Measurements from ENCODE around the gene ARHGAP10. TPM values are rescaled to one million over a fixed set of nuclear protein-coding genes. Genes with fewer than 3 reads are reported as not detected.
A peak's percentile ranks its signal among the peaks of the same experiment; 100 is the strongest.

Gene ARHGAP10
- total RNA-seq, 4 donors from 2014 or later: 186 to 296 (median 192) TPM

DNA sequence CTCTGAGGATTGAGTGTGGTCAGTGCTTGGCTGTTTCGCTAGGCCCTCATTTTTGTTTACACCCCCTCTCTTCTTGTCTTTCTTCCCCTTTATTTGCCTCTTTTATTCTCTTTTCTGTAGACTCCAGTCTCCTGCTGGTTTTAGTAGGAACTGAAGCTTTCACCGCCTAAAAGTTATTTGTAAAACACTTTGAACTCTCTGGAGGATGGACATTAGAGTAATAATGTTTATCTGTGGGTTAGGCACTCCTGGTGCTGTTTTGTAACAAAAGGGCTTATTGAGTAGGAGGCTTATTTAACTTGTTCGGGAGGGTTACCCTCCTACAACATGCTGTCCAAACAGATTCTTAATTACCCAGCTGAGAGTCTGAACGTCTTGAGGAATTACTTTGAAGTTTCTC lies 1.6 kb upstream of the ARHGAP10 start:
- DNase-seq (ENCODE audit: extremely low spot score): no peak
- Histone ChIP-seq H3K27me3 (no peaks in the 10 kb centered on the region), H3K4me3 (no peak overlapping the region), H3K36me3 (no peaks in the 10 kb centered on the region), H3K27ac (replicated peaks in 1 of 4) (no peak overlapping the region), H3K4me1 (peaks cover 0 to 17% (median 17%) of the 10 kb centered on the region in 4 donors), H3K9me3 (no peaks in the 10 kb centered on the region)
- intact Hi-C loops (cut with DNase I): loop anchor here (5.0 to 10.0 kb wide), 2 partner anchors 84 to 132 kb away; no protein-coding TSS in a partner anchor
- 81% methylated on average over 4 of the region's 4 CpGs for WGBS
- TF ChIP-seq POLR2A (IDR thresholded peaks at IDR 0.05; ENCODE audit: low read depth): no peak
- TF ChIP-seq, protein P1, sequence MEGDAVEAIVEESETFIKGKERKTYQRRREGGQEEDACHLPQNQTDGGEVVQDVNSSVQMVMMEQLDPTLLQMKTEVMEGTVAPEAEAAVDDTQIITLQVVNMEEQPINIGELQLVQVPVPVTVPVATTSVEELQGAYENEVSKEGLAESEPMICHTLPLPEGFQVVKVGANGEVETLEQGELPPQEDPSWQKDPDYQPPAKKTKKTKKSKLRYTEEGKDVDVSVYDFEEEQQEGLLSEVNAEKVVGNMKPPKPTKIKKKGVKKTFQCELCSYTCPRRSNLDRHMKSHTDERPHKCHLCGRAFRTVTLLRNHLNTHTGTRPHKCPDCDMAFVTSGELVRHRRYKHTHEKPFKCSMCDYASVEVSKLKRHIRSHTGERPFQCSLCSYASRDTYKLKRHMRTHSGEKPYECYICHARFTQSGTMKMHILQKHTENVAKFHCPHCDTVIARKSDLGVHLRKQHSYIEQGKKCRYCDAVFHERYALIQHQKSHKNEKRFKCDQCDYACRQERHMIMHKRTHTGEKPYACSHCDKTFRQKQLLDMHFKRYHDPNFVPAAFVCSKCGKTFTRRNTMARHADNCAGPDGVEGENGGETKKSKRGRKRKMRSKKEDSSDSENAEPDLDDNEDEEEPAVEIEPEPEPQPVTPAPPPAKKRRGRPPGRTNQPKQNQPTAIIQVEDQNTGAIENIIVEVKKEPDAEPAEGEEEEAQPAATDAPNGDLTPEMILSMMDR (IDR thresholded peaks at IDR 0.05): no peak

DNA sequence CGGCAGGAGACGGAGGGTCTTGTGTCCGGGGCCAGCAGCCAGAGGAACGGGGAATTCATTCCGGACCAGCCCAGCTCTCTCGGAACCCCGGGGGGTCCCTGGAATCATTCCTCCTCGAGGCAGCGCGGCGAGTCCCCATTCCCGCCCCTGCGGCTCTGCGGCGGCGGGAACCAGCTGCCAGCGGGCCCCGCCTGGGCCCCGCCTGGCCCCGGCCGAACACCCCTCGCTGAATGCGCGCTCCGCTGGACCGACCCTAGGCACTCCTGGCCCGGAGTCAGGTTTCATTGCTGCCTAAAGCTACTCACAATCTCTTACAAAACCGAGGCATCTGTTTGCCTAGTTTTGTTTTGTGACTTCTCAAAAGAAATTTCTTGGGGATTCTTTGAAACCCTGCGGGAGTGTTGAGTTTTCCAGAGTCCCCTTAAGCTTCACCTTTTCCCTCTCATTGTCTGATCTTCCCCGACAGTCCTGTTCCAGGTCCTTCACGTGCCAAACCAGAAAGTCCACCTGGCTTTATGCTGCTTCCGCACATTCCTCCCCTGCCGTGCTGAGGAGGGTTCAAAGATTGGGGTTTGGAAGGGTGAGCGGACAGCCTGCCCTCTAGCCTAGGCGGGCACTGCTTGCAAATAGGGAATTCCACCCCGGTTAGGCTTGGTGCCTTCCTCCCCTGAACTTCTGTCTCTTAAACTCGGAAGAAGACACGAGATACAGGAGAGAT lies 789 bp downstream of the ARHGAP10 start:
- no peak for TF ChIP-seq POLR2AphosphoS5 (IDR thresholded peaks at IDR 0.05)
- Histone ChIP-seq H3K9me3 (no peaks in the 10 kb centered on the region), H3K36me3 (no peaks in the 10 kb centered on the region), H3K4me1 (peaks cover 11 to 40% (median 40%) of the 10 kb centered on the region in 4 donors), H3K27ac (replicated peaks in 1 of 4) (peak overlapping the region; percentile 93 to 98 (median 96)), H3K27me3 (no peaks in the 10 kb centered on the region), H3K4me3 (peak overlapping the region; percentile 79 to 98 (median 90))
- intact Hi-C loops (cut with DNase I): loop anchor here (5.0 to 10.0 kb wide), 2 partner anchors 82 to 130 kb away; no protein-coding TSS in a partner anchor
- WGBS: 1% methylated on average over 30 of the region's 38 CpGs
- no peak for DNase-seq (ENCODE audit: extremely low spot score)

DNA sequence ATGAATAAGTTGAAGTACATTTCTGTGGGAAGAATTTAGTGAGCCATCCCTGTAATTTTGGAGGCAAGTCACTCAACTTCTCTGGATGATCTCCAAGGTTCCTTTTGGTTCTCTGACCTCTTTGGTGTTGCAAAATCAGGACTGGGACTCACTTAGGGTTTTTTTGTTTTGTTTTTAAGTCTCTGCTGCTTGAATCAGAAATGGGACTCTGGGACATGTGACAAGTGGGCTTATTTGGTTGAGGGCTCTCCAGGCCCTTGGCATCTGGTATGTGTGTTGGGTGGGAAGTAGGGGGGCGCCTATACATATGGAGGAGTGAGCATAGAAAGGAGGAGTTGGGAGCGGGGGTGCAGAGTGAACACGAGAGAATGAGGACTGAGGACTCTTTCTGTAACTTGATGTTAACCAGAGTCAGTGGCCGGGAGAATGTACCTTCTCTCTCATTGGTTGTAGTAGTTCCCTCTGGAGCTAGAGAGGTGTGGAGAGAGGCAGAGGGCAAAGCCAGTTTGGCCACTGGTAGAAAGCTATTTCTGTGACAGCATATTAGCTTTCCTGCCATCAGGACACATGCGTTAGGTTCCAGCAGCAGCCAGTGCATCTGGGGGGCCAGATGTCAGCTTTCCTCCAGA lies 1.9 kb downstream of the ARHGAP10 start:
- H3K9me3 ChIP-seq: no peaks in the 10 kb centered on the region
- no peaks in the 10 kb centered on the region for H3K27me3 ChIP-seq
- intact Hi-C loops (cut with DNase I): loop anchor here (5.0 to 10.0 kb wide), 2 partner anchors 81 to 128 kb away; no protein-coding TSS in a partner anchor
- peak; percentile 29 to 68 for TF ChIP-seq POLR2AphosphoS5 (IDR thresholded peaks at IDR 0.05)
- TF ChIP-seq, protein P1 (IDR thresholded peaks at IDR 0.05): no peak
- H3K27ac ChIP-seq (replicated peaks in 1 of 4): peak overlapping the region; percentile 93 to 98 (median 96)
- peak overlapping the region; percentile 79 to 98 (median 90) for H3K4me3 ChIP-seq
- H3K36me3 ChIP-seq: no peaks in the 10 kb centered on the region
- peaks cover 18 to 51% (median 50%) of the 10 kb centered on the region in 4 donors for H3K4me1 ChIP-seq
- 37% methylated on average over 5 of the region's 5 CpGs for WGBS
- DNase-seq (ENCODE audit: extremely low spot score): no peak

DNA sequence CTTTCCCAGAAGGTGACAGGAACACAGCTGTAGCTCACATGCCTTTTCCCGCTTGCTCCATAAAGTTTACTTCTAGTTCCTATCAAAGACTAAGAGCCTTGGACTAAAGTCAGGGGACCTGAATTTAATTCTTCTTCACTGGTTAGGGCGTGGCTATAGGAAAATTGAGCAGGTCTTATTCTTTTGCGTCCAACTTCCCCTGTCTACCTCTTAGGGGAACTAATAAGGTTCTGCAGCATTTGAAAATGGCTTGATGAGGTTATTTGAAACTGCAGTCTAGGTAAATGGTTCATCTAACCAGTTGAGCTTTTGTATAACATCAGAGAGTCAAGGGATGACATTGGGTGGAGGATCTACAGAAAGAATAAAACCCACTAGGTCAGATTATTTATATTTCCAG lies 2.6 kb downstream of the ARHGAP10 start:
- peak overlapping the region; percentile 79 to 98 (median 90) for H3K4me3 ChIP-seq
- WGBS: 53% methylated on average over 3 of the region's 3 CpGs
- peaks cover 25 to 58% (median 56%) of the 10 kb centered on the region in 4 donors for H3K4me1 ChIP-seq
- H3K27ac ChIP-seq (replicated peaks in 1 of 4): peak overlapping the region; percentile 93 to 98 (median 96)
- DNase-seq (ENCODE audit: extremely low spot score): no peak
- H3K36me3 ChIP-seq: no peaks in the 10 kb centered on the region
- no peak for TF ChIP-seq POLR2A (IDR thresholded peaks at IDR 0.05; ENCODE audit: low read depth)
- TF ChIP-seq, protein P1 (IDR thresholded peaks at IDR 0.05): no peak
- no peak for TF ChIP-seq POLR2AphosphoS5 (IDR thresholded peaks at IDR 0.05)
- no peak for TF ChIP-seq EP300 (IDR thresholded peaks at IDR 0.05)
- intact Hi-C loops (cut with DNase I): loop anchor here (5.0 to 10.0 kb wide), 2 partner anchors 80 to 128 kb away; no protein-coding TSS in a partner anchor
- H3K9me3 ChIP-seq: no peaks in the 10 kb centered on the region
- H3K27me3 ChIP-seq: no peaks in the 10 kb centered on the region

Measured in esophagus muscularis mucosa (tissue), 4 donors.